ENCODE data around the gene VAT1.
A peak's percentile ranks its signal among the peaks of the same experiment; 100 is the strongest.

Gene VAT1

DNA sequence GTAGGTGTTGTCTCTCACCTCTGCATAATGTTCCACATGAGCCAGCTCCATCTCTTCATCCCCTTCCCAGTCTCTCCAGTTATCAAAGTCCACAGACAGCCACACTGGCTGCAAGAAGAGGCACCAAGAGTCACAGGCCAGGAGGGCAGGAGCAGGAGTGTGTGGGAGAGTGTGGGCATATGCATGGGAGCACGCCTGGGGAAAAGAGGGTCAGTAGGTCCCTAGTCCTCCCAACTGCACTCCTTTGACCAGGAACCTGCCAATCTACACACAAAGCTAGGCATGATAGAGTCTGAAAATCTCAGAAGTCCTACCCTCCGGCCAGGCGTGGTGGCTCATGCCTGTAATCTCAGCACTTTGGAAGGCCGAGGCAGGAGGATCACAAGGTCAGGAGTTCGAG is 50.6 kb downstream of the VAT1 start:
- DNase-seq: no peak

GRCh38 chr17:42969001-42969581 is 53.1 kb downstream of the VAT1 start:
- peak; percentile 57 for DNase-seq

GRCh38 chr17:42967925-42968324 is 54.3 kb downstream of the VAT1 start:
- no peak for DNase-seq
